Activated CD8-positive, alpha-beta memory T cell treated with anti-CD3 and anti-CD28 coated beads, Interleukin-2, amount 50 U/mL, for 4 hours (primary cell): ENCODE data around the gene MIAT.
"Not testable (repeated sequence)": the region's sequence is repeated elsewhere in the genome, so short reads cannot be mapped to it uniquely, and the experiment has no call there.

ENCODE experiments used
- DNase-seq: peaks from one replicate; pipeline ENCODE4 v3.0.0-alpha.2; 2020

MIAT gene

GRCh38 chr22:26701323-26701722 is 43.9 kb downstream of the MIAT start:
- no peak for DNase-seq

DNA sequence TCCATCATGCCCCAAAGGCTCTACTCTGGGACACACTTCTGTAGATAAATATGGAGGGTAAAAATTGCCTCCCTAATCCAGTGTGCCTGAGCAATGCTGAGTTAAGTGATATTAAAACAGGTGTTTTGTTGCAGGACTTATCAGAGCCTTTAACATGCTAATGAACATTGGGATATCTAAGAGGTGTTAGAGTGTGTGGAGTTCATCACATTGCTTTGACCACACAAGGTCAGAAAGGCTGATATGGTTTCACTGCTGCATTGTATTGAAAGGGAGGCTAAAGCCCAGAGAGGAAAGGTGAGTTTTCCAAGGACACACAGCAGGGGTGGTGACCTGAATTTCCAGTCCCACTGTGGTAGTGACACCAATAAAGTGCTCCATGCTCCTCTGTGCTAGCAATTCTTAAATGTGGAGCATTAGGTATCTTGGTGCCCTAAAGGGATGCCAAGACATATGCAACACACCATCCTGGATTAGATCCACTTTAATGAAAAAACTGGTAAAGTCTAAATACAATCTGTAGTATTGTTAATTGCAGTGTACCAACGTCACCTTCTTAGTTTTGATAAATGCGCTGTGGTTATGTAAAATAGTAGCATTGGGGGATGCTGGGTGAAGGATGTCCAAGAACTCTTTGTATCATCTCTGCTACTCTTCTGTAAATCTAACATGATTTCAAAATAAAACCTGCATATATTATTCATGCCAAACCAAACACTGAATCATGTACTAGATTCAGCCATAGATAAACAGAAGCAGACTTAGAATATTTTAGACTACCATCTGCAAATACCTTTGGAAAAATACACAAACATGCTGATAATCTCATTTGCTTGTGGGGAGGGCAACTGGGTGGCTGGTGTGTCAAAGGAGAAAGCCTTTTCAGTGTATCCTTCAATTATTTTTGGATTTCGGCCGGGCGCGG is 45.8 kb downstream of the MIAT start:
- no peak for DNase-seq

DNA sequence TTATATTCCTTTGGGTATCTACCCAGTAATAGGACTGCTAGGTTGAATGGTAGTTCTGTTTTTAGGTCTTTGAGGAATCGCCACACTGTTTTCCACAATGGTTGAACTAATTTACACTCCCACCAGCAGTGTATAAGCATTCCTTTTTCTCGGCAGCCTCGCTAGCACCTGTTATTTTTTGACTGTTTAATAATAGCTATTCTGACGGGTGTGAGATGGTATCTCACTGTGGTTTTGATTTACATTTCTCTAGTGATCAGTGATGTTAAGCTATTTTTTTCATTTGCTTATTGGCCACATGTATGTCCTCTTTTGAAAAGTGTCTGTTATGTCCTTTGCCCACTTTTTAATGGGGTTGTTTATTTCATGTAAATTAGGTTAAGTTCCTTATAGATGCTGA is 48.0 kb downstream of the MIAT start:
- not testable (repeated sequence) for DNase-seq

- DNase-seq, result no peak
Measured at GRCh38 chr22:26707090-26707489, 49.7 kb downstream of the MIAT start.

- DNase-seq, result no peak
Measured at GRCh38 chr22:26707581-26707980, 50.2 kb downstream of the MIAT start.

DNA sequence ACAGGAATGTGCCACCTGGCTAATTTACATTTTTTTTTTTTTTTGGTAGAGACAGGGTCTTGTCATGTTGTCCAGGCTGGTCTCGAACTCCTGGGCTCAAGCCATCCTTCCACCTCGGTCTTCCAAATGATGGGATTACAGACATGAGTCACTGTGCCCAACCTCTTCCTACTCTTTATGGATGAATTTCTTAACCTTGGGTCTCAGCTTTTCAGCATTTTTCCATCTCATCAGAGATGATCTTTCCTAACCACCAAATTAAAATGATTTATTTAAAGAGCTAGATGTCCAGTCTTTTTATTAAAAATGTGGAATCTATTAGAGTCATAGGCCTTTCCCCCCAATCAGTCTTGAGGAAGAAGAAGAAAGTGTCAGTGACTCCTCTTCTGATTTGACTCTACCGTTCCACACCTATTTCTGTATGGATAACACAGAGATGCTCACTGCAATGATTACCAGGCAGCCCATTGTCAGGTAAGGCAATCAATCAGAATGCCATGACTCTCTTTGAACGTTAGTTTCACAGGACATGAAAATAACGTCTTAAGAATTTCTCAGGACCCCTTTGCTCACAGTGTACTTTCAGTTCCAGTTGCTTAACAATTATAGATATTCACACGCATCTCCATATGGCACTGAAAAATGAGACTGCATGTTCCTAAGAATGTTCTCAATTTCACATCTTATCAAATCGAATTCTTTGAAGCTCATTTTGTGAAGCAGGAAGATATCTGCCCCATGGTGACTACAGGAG is 51.0 kb downstream of the MIAT start:
- no peak for DNase-seq

DNA sequence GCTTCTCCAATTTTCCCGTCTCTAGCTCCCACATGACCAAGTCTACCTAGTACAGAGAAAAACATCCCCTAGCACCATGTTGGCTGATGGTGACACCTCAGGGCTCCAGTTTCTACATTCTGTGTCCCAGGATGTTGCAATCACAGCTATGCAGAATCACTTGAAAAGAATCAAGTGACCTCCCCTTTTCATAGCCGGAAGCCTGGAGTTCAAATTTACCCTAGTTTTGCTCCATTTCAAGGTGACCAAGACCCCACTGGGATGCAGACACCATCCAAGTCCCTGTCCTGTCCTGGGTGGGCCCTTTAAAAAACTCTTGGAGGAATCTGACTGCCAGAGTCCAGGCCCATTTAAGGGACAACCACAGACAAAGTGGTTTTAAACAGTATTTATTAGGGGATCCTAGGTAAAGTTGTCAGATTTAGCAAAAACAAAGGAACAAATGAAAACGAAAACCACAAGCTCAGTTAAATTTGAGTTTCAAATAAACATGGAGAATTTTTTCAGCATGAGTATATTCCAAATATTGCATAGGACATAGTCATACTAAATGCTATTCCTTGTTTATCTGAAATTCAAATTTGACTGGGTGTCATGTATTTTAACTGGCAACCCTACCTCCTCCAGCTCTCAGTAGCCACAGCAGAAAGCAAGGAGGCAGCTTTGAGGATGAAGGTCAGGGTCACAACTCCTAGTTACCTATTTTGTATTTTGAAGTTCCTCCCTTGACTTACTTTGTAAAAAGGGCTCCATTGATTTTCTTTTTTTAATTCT is 52.4 kb downstream of the MIAT start:
- DNase-seq, result no peak

- no peak for DNase-seq
Measured at GRCh38 chr22:26711205-26711963, 54.0 kb downstream of the MIAT start.

- DNase-seq, result no peak
Measured at GRCh38 chr22:26712158-26712557, 54.8 kb downstream of the MIAT start.

DNA sequence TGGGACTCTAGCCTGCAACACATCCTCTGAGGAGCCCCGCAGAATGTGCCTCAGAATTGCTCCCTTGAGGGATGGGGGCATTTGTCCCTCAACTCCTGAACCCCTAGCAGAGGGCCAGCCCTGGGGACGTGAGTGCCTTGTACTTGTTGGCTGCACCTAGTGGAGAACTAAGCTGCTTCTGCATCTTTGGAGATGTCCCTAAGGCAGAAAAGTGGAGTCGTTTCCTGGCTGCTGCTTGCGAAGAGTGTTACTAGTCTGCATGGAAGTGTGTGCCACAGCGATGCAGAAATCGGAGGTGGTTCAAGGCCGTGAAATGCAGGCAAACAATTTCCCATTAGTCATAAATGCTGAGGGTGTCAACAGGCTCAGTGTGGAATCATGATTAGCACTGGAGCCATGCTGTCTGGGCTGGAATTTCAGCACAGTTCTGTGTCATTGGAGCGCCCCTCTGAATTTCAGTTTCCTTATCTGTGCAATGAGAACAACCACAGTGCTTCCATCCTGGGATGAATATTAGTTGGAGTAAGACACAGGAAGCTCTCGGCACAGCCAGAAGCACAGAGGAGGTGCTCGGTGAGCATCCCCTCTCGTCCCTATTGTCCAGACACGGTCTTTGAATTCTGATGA is 56.5 kb downstream of the MIAT start:
- DNase-seq, result no peak

DNA sequence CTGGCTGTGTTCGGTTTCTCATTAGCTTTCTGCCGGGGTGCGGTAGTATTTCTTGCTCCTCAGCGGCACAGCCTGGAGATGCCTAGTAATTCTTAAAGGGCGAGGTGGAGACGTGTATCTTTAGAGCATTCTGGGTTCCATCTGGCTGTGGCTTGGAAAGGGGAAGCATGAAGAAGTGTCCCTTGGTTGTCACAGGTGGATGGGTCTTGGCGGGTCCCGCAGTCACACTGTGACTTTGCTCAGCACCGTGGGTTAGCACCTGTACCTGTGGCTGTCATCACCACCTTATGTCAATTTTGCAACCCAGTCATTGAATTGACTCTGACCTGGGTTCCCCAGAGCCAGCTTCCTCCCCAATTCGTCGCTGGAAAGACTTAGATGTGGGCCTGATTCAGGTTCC is 57.6 kb downstream of the MIAT start:
- no peak for DNase-seq

DNA sequence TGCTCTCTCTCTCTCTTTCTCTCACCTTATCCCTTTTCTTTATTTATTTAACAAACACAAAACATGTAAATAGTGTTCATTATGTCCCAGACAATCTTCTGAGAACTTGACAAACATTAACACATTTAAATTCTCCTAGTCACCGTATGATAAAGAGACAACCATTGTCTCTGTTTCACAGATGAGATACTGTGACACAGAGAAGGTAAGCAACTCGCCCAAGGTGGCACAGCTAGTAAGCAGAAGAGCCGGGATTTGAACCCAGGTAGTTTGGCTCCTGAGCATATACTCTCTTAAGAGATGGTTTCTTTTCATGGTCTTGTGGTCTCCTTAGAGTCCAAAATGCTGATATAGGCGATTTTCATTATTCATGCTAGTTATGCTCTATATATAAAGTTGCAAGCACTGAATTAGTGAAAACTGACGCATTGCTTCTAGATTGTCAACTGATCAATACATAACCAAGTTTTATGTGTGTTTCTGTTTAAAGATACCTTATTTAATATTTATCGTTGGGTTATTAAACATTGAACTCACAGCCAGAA is 58.1 kb downstream of the MIAT start:
- DNase-seq, result no peak

DNA sequence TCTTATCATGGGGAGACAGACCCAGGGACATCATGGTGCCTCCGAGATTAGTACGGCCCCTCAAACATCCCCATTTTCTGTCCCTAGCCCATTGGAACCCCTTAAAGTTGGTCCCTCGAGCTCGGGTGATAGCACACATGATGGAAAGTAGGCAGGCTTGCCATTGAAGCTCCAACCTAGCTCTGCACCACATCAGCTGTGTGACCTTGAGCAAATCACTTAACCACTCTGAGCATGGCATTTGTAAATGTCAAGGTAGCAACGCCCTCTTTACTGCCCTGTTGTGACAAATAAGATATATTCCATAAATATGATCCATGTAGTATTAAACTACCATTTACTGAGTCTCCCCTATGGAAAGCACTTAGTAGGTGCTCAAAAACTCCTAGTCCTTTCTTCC is 61.1 kb downstream of the MIAT start:
- DNase-seq, result no peak

DNA sequence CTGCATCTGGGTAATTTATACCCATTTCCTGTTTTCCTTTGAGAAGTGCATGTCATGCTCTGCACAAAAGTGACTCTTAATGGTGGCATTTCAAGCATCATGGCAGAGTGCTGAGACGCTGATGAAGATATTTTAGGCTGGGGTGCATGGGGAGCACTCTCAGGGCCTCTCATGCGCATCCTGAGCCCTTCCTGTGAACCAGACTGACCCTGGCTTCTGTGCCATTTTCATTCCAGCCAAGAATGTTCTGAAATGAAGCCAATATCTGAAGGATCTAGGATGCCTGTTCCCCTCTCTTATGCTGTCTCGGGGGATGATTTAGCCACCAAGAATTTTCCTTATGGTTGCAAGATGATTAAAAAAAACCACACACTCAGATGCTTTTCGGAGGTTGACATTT is 61.5 kb downstream of the MIAT start:
- DNase-seq, result no peak

- no peak for DNase-seq
Measured at GRCh38 chr22:26722159-26722558, 64.8 kb downstream of the MIAT start.

- DNase-seq, result no peak
Measured at GRCh38 chr22:26724414-26724813, 67.0 kb downstream of the MIAT start.

- no peak for DNase-seq
Measured at GRCh38 chr22:26725012-26725676, 67.8 kb downstream of the MIAT start.
